WTC11 (cell line): ENCODE measurements around the gene OBP2B.

Experiments
- AR ChIP-seq: fragments of 250-450 bp; sonication (Bioruptor Pico); IDR thresholded peaks from 2 replicates; pipeline ENCODE4 v1.9.0; 2021; ENCODE audit warnings: mild to moderate bottlenecking
- ATF1 ChIP-seq: sonication (generic); formaldehyde crosslinking; IDR thresholded peaks from 2 replicates; pipeline ENCODE4 v1.8.1; 2023; ENCODE audit warnings: mild to moderate bottlenecking, moderate library complexity, missing genetic modification reagents
- E2F5 ChIP-seq: sonication (generic); formaldehyde crosslinking; IDR thresholded peaks from 2 replicates; pipeline ENCODE4 v1.8.1; 2022; ENCODE audit warnings: mild to moderate bottlenecking, moderate library complexity, missing genetic modification reagents
- NFYB ChIP-seq: sonication (generic); formaldehyde crosslinking; conservative IDR thresholded peaks from 2 replicates; pipeline ENCODE4 v1.8.0; 2022; ENCODE audit warnings: low read depth, missing genetic modification reagents
- NR2C2 ChIP-seq: sonication (generic); formaldehyde crosslinking; IDR thresholded peaks from 2 replicates; pipeline ENCODE4 v1.8.0; 2022; ENCODE audit warnings: mild to moderate bottlenecking, missing genetic modification reagents
- SP1 ChIP-seq: sonication (generic); formaldehyde crosslinking; conservative IDR thresholded peaks from 2 replicates; pipeline ENCODE4 v1.8.1; 2022; ENCODE audit warnings: missing genetic modification reagents
- TCF7 ChIP-seq: sonication (generic); formaldehyde crosslinking; IDR thresholded peaks from 2 replicates; pipeline ENCODE4 v1.8.0; 2022; ENCODE audit warnings: mild to moderate bottlenecking, low read depth, missing genetic modification reagents, moderate library complexity
- USF2 ChIP-seq: sonication (generic); formaldehyde crosslinking; IDR thresholded peaks from 2 replicates; pipeline ENCODE4 v1.8.1; 2023; ENCODE audit warnings: mild to moderate bottlenecking, missing genetic modification reagents, moderate library complexity

- TF ChIP-seq TCF7: no peak
- TF ChIP-seq NFYB (CRISPR knock-in tag): no peak
- no peak for TF ChIP-seq USF2 (CRISPR knock-in tag)
- TF ChIP-seq AR: no peak
- TF ChIP-seq SP1 (CRISPR knock-in tag): no peak
- TF ChIP-seq ATF1 (CRISPR knock-in tag): no peak
- TF ChIP-seq E2F5 (CRISPR knock-in tag): no peak
- no peak for TF ChIP-seq NR2C2 (CRISPR knock-in tag)
These were observed 21.5 kb downstream of the OBP2B start for GRCh38 chr9:133187561-133188005.
